LoVo (cell line): ENCODE measurements around the gene FBXO11.
"Not testable (repeated sequence)": the region's sequence is repeated elsewhere in the genome, so short reads cannot be mapped to it uniquely, and the experiment has no call there.

Experiments used
- DNase-seq: peaks from one replicate; pipeline ENCODE4 v3.0.0-alpha.2; 2016; ENCODE audit warnings: low spot score

Gene FBXO11

GRCh38 chr2:47897883-47898731 is 8.2 kb downstream of the FBXO11 start:
- no peak for DNase-seq

GRCh38 chr2:47897191-47897882 is 9.0 kb downstream of the FBXO11 start:
- not testable (repeated sequence) for DNase-seq

- no peak for DNase-seq
Measured at GRCh38 chr2:47896450-47896968, 9.8 kb downstream of the FBXO11 start.

- DNase-seq: no peak
Measured at GRCh38 chr2:47893771-47894170, 12.5 kb downstream of the FBXO11 start.

GRCh38 chr2:47892338-47892730 is 14.0 kb downstream of the FBXO11 start:
- no peak for DNase-seq

GRCh38 chr2:47891369-47892337 is 14.6 kb downstream of the FBXO11 start:
- DNase-seq: no peak

GRCh38 chr2:47890711-47891368 is 15.5 kb downstream of the FBXO11 start:
- no peak for DNase-seq

GRCh38 chr2:47888581-47889280 is 17.6 kb downstream of the FBXO11 start:
- no peak for DNase-seq

GRCh38 chr2:47876912-47877311 is 29.4 kb downstream of the FBXO11 start:
- DNase-seq: no peak

- no peak for DNase-seq
Measured at GRCh38 chr2:47872941-47873340, 33.4 kb downstream of the FBXO11 start.

- DNase-seq: no peak
Measured at GRCh38 chr2:47870641-47871540, 35.4 kb downstream of the FBXO11 start.

- no peak for DNase-seq
Measured at GRCh38 chr2:47869859-47870595, 36.3 kb downstream of the FBXO11 start.

- DNase-seq: no peak
Measured at GRCh38 chr2:47868611-47869352, 37.5 kb downstream of the FBXO11 start.

GRCh38 chr2:47867205-47867604 is 39.1 kb downstream of the FBXO11 start:
- DNase-seq: peak; percentile 9

GRCh38 chr2:47864566-47864965 is 41.7 kb downstream of the FBXO11 start:
- no peak for DNase-seq

GRCh38 chr2:47862949-47863348 is 43.3 kb downstream of the FBXO11 start:
- DNase-seq: no peak

- DNase-seq: not testable (repeated sequence)
Measured at GRCh38 chr2:47853067-47853777, 53.1 kb downstream of the FBXO11 start.

- no peak for DNase-seq
Measured at GRCh38 chr2:47850198-47850597, 56.1 kb downstream of the FBXO11 start.
